Dermis microvascular lymphatic vessel endothelial cell (primary cell): Measurements from ENCODE around the gene GPR153. TPM values are rescaled to one million over a fixed set of nuclear protein-coding genes. Genes with fewer than 3 reads are reported as not detected.
"Not testable (repeated sequence)": the region's sequence is repeated elsewhere in the genome, so short reads cannot be mapped to it uniquely, and the experiment has no call there.

Experiments used
- DNase-seq, 2 donors: peaks; one replicate each; pipeline versions ENCODE4 v3.0.0 to v3.0.0-alpha.2; 2010; ENCODE audit warnings: low read depth in 2 of 2
- total RNA-seq: library from RNA; depleted of rRNA; stranded (reverse); fragments of >200 nt; gene quantifications from 2 replicates; pipeline ENCODE4 v1.2.1, GENCODE V29; 2014

The GPR153 gene
- 0.90 and 3.0 TPM in 2 replicates for total RNA-seq

DNA sequence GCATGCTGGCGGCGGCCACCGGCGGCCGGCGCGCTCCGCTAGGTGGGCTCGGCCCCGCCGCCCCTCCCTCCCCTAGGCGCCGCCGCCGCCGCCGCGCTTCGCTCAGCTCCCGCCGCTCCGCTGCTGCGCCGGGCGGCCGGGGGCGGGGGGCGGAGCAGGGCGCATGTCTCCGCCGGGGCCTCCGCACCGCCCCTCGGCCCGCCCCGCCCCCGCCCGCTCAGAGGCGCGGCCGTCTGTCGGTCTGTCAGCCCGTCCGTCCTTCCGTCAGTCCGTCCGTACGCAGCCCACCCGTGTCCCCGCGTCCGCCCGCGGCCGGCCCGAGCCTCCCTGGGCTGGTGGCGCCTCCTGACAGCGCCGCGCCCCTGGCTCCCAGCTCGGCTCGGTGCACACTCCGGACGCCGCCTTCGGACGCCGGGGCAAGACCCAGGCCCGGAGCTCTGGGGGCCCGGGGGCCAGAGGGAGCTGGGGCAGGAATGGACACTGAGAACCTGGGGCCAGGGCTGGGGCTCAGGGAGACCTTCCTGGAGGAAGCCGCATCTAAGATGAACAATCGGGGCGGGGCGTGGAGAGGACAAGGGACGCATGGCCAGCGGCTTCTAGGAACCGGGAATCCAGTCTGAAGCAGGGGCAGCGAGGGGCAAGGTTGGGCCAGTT, at the start of gene GPR153:
Gene GPR153 (minus strand): TSS at position 138 of the 654 bp plus-strand sequence. CDS start 6,193 bp downstream, outside the sequence.
- peak in 1 of 2 donors; percentile 55 for DNase-seq

DNA sequence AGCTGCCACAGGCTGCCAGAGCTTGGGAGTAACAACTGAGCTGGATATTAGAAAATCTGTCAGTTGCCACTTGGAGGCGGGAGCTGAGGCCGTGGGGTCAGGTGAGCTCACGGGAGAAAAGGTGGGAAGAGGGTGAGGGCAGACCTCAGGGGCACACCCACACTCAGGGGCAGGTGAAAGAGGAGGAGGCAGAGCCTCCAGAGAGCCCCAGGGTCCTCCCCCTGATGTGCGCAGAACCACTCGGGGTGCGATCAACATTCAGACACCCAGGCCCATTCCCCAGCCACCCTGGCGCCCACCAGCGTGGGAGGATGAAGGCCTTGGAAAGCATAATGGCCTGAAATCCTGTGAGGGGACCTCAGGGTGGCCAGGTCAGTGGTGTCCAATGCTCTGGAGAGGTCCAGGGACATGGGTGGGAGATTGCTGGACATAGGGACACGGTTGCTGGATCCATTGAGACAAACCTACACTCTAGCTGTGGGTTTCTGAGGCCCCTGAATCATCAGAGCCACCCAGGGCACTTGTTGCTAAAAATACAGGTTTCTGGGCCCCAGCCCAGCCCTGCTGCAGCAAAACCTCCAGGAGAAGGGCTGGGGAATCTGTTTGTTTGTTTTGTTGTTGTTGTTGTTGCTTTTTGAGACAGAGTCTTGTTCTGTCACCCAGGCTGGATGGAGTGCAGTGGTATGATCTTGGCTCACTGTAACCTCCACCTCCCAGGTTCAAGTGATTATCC, 49.4 kb upstream of the GPR153 start:
- no peak for DNase-seq

DNA sequence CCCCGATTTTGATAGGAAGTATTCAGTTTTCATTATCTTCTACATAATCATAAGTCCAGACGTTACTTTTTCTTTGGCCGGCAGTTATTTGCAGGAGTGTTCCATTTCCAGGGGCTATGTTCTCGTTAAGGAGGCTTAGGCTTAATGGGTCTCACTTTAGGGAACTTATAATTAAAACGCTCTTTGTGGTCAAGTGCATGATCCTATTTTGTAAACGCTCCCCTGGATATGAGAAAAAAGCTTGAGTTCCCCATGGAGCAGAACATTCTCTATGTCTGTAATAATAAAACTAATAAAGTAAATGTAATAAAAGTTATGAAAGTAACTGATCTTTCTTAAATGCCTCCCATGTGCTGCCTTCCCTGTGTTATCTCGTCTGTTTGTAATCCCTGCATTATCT, 48.7 kb upstream of the GPR153 start:
- DNase-seq: no peak

DNA sequence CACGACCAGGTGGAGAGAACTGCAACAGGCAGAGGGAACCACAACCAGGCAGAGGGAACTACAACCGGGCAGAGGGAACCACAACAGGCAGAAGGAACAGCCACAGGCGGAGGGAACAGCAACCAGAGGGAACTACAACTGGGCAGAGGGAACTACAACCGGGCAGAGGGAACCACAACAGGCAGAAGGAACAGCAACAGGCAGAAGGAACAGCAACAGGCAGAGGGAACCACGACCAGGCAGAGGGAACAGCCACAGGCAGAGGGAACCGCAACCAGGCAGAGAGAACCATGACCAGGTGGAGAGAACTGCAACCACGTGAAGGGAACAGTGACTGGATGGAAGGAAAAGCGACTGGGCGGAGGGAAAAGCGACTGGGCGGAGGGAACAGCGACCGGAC, 47.6 kb upstream of the GPR153 start:
- no peak for DNase-seq

DNA sequence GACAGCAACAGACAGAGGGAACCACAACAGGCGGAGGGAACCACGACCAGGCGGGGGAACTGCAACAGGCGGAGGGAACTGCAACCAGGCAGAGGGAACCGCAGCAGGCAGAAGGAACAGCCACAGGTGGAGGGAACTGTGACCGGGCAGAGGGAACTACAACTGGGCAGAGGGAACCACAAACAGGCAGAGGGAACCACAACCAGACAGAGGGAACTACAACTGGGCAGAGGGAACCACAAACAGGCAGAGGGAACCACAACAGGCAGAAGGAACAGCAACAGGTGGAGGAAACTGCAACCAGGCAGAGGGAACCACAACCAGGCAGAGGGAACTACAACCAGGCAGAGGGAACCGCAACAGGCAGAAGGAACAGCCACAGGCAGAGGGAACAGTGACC, 46.8 kb upstream of the GPR153 start:
- DNase-seq: not testable (repeated sequence)

DNA sequence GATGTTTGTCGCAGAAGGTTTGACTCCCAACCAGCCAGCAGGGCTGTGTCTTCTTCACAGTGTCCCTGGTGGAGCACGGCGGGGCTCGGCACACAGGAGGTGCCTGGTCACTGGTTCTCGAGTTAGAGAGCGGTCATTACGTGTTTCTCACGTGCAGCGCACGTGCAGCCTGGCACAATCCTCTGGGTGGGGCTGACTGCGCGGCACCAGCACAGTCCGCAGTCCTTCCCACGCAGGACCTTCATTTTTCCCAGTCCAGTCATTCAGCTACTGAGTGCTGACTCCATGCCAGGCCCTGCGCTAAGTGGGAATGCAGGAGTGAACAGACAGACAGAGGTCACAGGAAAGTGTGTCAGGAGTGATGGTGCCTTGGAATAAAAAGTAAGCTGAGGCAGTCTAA, 46.2 kb upstream of the GPR153 start:
- DNase-seq: no peak

DNA sequence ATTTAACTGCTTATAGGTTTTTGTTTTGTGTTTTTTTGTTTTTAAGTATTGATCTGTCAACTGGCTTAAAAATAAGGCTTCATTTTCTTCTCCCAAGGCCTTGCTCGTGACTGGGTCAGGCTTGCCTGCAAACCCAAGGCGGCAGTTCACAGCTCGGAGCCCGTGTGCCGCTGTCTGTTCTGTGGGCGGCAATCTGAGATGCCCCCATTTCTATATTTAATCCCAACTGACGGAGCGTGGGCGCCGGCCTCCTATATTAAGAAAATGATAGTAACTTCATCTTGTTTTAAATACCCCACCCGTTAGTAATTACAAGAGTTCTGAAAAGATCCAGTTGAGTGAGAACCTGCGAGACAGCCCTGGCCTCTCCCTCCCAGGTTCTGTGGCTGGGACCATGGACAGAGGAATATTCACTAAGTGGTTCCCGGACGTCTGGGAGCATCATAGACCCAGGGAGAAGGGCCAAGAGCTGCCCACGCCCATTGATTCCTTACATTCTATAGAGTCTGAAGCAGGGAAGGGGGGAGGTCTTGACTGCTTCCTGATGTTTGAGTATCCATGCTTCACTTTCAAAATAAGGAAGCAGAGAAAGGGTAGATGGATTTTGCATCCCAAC, 42.6 kb upstream of the GPR153 start:
- DNase-seq: no peak

DNA sequence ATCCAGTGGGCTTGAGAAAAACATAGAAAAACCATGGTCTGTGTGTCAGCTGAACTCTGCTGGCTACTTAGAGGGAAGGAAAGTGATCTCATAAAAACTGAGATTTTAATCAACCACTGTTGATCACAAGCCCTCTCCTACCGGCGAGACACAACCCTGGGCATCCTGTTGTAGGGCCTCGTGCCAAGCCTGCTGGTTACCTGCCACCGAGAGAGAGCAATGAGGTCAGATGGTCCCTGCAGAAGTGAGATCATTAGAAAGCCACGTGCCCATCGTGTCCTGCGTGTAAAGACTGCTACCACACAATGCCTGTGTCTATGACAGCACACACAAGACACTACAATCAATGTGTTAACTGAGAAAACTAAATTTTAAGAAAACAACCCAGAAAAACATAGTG, 41.7 kb upstream of the GPR153 start:
- peak in 1 of 2 donors; percentile 46 for DNase-seq

DNA sequence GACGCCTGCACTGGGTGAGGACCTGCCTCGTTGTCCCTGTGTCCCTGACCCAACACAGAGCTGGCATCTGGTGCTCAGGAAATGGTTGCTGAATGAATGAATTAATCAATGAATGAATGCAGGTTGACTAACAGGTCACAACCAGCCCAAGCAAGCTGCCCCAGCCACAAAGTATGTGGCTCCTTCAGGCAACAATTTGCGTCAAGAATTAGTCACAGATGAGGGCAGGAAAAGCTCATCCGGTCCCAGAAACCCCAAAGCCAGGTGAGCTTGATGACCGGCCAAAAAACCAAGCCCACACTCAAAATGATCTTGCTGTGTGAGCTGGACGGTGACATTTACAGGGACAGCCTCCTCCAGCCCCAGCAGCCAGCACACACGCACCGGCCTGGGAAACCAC, 40.6 kb upstream of the GPR153 start:
- no peak for DNase-seq

DNA sequence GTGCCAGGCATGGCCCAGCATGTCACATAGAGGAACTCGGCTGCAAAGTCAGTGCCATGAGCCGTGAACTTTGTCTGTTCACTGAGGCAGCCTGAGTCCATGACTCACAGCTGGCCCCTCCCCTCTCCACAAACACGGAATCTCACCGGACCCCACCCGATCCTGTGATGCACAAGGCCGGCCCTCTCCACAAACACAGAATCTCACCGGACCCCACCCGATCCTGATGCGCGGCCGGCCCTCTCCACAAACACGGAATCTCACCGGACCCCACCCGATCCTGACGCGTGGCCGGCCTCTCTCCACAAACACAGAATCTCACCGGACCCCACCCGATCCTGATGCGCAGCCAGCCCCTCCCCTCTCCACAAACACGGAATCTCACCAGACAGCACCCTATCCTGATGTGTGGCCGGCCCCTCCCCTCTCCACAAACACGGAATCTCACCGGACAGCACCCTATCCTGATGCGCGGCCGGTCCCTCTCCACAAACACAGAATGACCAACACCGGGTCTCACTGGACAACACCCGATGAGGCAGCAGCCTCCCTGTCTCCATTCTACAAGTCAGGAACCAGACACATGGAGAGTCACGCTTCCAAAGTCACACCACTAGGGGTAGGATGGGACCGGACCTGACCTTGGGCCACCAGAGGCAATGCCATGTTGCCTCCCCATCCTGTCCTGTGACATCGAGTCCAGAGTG, 39.6 kb upstream of the GPR153 start:
- peak in 1 of 2 donors; percentile 23 for DNase-seq

DNA sequence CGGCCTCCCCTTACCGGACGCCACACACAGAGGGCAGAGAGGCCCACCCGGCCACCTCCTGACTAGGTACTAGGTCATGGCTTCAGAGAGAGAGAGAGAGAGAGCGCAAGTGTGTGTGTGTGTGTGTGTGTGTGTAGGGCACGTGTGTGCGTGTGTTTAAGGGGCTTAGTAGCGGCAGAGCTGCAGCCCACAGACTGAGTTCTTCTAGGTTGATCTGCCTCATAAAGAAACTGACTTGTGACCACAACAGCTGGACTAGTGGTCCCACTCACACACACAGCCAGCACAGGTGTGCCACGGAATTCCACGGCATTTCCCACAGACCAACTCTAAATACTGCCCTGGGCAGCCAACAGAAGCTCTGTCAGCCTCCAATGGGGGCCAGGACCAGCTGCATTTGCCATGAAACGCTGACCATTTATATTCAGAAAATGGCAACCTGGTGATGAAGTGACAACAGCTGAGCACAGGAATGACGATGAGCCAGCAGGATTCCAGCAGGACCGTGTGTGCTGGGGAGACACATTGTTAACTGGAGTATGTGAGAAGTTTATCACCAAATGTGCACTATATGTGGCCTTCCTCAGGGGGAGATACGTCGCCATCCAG, 38.8 kb upstream of the GPR153 start:
- DNase-seq: no peak

DNA sequence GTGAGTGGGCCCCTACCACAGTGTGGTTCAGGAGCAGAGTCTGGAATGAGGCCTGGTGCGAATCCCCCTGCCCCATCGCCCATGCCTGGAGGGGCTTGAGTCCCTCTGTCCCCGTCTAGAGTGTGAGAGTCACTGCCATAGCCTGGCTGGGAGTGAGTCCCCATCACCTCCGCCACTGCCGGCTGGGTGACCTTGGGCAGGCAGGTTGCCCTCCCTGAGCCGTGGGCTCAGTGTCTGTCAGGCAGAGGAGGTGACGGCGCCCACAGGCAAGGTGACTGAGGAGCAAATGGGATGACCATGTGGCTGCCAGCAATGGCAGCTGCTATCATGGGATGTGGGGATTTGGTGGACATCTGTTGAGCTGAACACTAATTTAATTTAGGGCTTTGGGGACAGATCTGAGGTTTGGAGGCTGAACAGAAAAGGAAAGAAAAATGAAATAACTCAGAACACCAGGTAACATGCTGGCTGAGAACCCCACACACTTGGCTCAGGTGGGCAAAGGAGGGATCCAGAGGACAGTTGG, 38.1 kb upstream of the GPR153 start:
- DNase-seq: no peak

DNA sequence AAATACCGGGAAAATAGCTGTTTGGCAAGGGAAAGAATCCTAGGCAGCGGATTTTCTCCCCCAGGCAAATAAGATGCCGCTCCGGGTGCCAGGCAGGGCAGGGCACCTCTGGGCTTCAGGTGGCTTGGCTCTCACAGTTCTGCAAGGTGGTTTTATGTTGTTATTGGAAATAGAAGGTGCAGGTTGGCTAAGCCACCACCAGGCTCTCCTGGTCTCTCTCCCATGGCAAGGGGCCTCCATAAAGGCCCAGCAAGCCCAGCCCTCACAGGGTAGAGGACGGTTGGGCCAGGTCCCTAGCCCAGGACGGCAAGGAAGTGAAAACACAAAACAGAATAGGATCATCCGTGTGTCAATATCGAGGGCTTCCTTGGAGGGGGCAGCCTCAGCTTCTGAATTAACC, 37.6 kb upstream of the GPR153 start:
- no peak for DNase-seq

DNA sequence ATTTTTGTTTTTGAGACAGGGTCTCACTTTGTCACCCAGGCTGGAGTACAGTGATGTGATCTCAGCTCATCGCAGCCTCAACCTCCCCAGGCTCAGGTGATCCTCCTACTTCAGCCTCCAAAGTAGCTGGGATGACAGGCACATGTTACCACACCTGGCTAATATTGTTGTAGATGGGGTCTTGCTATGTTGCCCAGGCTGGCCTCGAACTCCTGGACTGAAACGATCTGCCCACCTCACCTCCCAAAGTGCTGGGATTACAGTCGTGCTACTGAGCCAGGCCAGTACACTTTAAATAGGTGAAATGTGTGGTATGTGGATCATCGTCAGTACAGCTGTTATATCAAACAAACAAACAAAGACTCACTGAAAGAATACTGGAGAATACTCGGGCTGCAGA, 35.0 kb upstream of the GPR153 start:
- DNase-seq: no peak

DNA sequence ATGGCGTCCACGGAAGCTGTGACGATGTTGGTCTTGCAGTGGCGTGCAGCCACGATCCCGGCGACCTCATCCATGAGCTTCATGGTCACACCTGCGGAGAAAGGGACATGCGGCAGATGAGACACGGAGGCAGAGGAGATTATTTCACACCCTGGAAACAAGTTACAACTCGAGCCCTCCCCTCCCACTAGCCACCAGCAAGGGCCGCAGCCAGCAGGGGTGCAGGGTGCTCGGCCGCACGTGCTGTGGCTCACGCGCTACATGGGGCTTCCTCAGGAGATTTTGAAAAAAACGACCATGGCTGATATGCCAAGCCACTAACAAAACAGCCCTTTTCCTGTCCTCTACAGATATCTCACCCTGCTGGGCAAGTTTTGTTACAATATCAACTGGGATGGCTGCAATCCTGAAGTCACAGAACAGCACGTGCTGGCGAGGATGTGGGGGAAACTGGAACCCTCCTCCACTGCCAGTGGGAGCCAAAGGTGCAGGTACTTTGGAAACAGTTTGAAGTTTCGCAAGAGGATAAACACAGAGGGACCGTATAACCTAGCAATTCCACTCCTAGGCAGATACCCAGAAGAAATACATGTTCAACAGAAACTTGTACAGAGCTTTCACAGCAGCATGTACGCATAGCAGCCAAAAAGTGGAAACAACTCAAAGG, 34.1 kb upstream of the GPR153 start:
- DNase-seq: no peak

DNA sequence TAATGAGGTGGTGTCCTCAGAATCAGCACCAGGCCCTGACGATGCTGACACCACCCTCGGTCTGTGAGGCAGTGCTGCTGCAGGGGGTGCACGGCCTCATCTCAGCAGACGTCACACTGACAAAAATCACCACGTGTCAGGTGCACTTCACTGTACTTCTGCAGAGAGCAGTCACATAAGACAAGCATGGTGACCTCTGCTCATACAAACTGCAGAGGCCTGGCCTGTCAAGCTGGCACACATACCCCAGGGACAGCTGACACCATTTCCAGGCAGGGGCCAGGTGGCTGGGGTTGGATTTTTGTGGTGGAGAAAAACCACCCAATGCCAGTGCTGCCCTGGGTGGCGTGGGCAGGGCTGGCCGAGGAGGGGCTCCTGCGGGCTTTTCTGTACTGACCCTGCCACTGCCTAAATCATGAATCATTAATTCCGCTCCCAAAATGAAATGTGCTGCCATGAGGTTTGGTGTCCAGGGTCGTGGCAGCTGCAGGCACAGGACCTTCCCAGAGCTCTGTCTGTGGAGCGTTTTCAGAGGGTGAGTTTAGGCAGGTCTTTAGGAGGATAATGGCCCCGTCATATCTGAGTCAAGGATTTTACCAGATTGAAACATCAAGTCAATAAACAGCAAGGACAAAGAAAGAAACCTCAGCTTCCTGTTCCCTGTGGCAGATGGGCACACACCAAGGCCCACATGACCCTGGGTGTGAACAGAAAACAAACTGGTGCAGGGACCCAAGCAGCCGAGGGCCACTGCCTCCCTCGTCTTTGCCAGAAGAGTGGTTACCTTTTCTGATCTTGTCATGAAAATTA, 33.4 kb upstream of the GPR153 start:
- no peak for DNase-seq

DNA sequence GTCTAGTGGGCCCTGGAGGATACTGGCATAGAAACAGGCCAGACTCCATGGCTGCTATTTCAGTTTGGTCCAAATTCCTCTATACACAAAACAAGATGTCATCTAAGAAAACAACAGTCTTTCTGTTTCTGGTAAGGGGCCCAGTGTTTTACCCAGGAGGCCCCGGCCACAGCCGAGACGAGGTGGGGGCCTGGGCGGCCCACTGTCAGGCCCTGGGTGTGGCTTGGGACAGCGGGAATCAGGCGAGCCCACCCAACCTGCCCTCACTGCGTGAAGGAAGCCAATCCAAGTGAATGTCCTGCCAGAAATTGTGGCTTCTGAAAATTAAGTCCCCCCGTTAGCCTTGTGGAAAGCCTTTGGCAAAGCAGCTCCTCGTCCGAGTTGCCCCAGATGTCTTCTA, 31.2 kb upstream of the GPR153 start:
- DNase-seq: no peak

DNA sequence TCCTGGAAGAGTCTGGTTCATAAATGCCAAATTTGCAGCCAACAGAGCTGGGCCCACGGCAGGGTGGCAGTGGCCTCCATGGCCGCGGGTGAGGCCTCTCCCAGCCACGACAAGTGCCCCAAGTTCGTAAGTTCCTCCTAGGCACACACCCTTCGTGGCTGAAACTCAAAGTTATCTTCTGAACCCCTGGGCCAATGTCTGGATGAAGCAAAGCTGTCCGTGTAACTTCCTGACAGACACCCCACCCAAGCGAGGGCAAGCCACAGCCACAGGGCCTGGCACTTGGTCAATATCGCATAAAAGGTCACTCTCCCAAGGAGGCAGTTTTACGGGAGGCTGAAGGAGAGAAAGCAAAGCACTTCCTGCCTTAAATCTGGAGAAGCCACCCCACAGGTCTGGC, 27.8 kb upstream of the GPR153 start:
- DNase-seq: no peak

DNA sequence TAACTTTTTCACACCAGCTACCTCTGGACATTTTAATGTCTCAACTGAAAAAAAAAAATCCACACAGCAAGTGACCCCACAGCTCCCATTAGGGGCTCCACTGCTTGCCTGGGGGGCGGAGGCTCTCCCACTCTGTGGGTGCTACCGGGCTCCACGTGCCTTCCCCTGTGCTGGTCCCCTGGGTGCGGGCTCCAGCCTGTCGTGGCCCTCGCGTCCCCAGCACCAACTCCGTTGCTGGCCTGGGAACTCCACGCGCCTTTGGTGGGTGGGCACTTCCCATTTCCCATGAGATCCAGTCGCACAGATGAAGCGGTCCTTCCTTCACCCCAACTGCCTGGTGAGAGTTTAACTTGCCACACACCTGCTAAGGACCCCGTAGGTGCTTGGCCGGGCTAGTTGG, 27.1 kb upstream of the GPR153 start:
- DNase-seq: no peak

DNA sequence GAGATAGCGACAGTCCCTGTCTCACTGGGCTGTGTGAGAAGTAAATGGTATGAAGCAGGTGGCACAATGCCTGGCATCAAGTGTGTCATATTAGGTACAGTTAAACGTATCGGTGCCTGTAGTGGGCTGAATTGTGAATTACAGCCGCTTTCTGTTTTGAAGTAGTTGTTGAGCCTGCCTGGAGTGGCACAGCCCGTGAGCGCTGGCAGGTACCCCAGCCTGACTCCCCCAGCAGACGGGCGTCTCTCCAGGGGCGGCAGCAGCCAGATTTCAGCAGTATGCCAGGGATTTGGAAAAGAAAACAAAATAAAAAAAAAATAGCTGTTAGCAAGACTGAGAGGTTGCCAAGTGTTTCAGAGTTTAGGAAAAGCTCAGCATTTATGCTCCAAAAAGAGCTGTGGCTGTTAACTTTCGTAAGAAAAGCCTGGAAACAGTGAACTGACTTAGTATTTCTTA, 26.6 kb upstream of the GPR153 start:
- no peak for DNase-seq
